ES-I3 (cell line): Measurements from ENCODE around the gene DEF6.
"Not testable (repeated sequence)": the region's sequence is repeated elsewhere in the genome, so short reads cannot be mapped to it uniquely, and the experiment has no call there.

Source experiments
- H3K36me3 ChIP-seq: 2 replicates; pipeline ENCODE4 v1.6.1; 2013; ENCODE audit warnings: mild to moderate bottlenecking, low read length, control low read depth, moderate library complexity; ENCODE audit not compliant: insufficient read depth
- H3K4me1 ChIP-seq: 2 replicates; pipeline ENCODE4 v1.6.1; 2013; ENCODE audit warnings: mild to moderate bottlenecking, control low read depth, low read length; ENCODE audit not compliant: insufficient read depth
- H3K9ac ChIP-seq: 2 replicates; pipeline ENCODE4 v1.6.1; 2013; ENCODE audit warnings: low read depth, mild to moderate bottlenecking, low read length, moderate library complexity
- H3K9me3 ChIP-seq: 2 replicates; pipeline ENCODE4 v1.6.1; 2013; ENCODE audit warnings: mild to moderate bottlenecking, low read length, moderate library complexity; ENCODE audit not compliant: control insufficient read depth, insufficient read depth

The DEF6 gene

GRCh38 chr6:35332074-35332887 is 34.7 kb downstream of the DEF6 start:
- H3K9ac ChIP-seq, H3K4me1 ChIP-seq, H3K36me3 ChIP-seq, H3K9me3 ChIP-seq: not testable (repeated sequence)

- Histone ChIP-seq H3K9ac (no peak overlapping the region), H3K36me3 (no peaks in the 10 kb centered on the region)
These were observed 43.9 kb downstream of the DEF6 start for GRCh38 chr6:35341557-35341956.

GRCh38 chr6:35342258-35343091 is 44.9 kb downstream of the DEF6 start, which contains the start of gene PPARD:
Gene PPARD (plus strand): TSS chr6:35342558. CDS start chr6:35411088, 68,530 bp downstream.
- H3K9ac ChIP-seq = peak within 1 kb of the TSS; percentile 68
- no peaks in the 10 kb centered on the region for H3K36me3 ChIP-seq
- no peaks in the 10 kb centered on the region for H3K9me3 ChIP-seq
- peaks cover 5% of the 10 kb centered on the region; the same call in 1 of the 2 replicates for H3K4me1 ChIP-seq

More at GRCh38 chr6:35341557-35341956, 43.9 kb downstream of the DEF6 start:
- Histone ChIP-seq H3K9me3 (no peaks in the 10 kb centered on the region), H3K4me1 (peaks cover 5% of the 10 kb centered on the region; the same call in 1 of the 2 replicates)

GRCh38 chr6:35343092-35343834 is 45.6 kb downstream of the DEF6 start:
- Histone ChIP-seq H3K9me3 (no peaks in the 10 kb centered on the region), H3K36me3 (no peaks in the 10 kb centered on the region), H3K4me1 (peaks cover 5% of the 10 kb centered on the region; the same call in 1 of the 2 replicates), H3K9ac (peak overlapping the region; percentile 68)

- peaks cover 5% of the 10 kb centered on the region; the same call in 1 of the 2 replicates for H3K4me1 ChIP-seq
- H3K9ac ChIP-seq = no peak overlapping the region; the same call in 1 of the 2 replicates
- H3K36me3 ChIP-seq = no peaks in the 10 kb centered on the region
- H3K9me3 ChIP-seq = no peaks in the 10 kb centered on the region
These were observed 46.4 kb downstream of the DEF6 start for GRCh38 chr6:35343835-35344550.

GRCh38 chr6:35351422-35351821 is 53.8 kb downstream of the DEF6 start:
- Histone ChIP-seq H3K9me3 (no peaks in the 10 kb centered on the region), H3K9ac (no peak overlapping the region), H3K4me1 (no peaks in the 10 kb centered on the region), H3K36me3 (no peaks in the 10 kb centered on the region; the same call in 1 of the 2 replicates)

GRCh38 chr6:35352735-35353134 is 55.1 kb downstream of the DEF6 start:
- Histone ChIP-seq H3K4me1 (no peaks in the 10 kb centered on the region), H3K9me3 (no peaks in the 10 kb centered on the region), H3K9ac (no peak overlapping the region), H3K36me3 (no peaks in the 10 kb centered on the region; the same call in 1 of the 2 replicates)

- Histone ChIP-seq H3K9ac (no peak overlapping the region), H3K4me1 (no peaks in the 10 kb centered on the region), H3K9me3 (no peaks in the 10 kb centered on the region), H3K36me3 (no peaks in the 10 kb centered on the region)
These were observed 56.9 kb downstream of the DEF6 start for GRCh38 chr6:35354361-35355135.

GRCh38 chr6:35356391-35356790 is 58.8 kb downstream of the DEF6 start:
- Histone ChIP-seq H3K9me3 (no peaks in the 10 kb centered on the region), H3K4me1 (peaks cover 13% of the 10 kb centered on the region), H3K9ac (no peak overlapping the region), H3K36me3 (no peaks in the 10 kb centered on the region)

- H3K9me3 ChIP-seq = no peaks in the 10 kb centered on the region
- H3K4me1 ChIP-seq = peaks cover 13% of the 10 kb centered on the region
- H3K9ac ChIP-seq = no peak overlapping the region
- H3K36me3 ChIP-seq = no peaks in the 10 kb centered on the region
These were observed 60.1 kb downstream of the DEF6 start for GRCh38 chr6:35357677-35358076.

- Histone ChIP-seq H3K36me3 (no peaks in the 10 kb centered on the region), H3K4me1 (peaks cover 13% of the 10 kb centered on the region), H3K9me3 (no peaks in the 10 kb centered on the region), H3K9ac (no peak overlapping the region)
These were observed 60.5 kb downstream of the DEF6 start for GRCh38 chr6:35358086-35358485.

GRCh38 chr6:35359346-35359743 is 61.7 kb downstream of the DEF6 start:
- H3K36me3 ChIP-seq = no peaks in the 10 kb centered on the region
- H3K9ac ChIP-seq = no peak overlapping the region
- H3K4me1 ChIP-seq = peaks cover 13% of the 10 kb centered on the region

GRCh38 chr6:35359744-35360348 is 62.2 kb downstream of the DEF6 start:
- peaks cover 13% of the 10 kb centered on the region for H3K4me1 ChIP-seq
- H3K36me3 ChIP-seq = no peaks in the 10 kb centered on the region

More at GRCh38 chr6:35359346-35359743, 61.7 kb downstream of the DEF6 start:
- no peaks in the 10 kb centered on the region for H3K9me3 ChIP-seq

More at GRCh38 chr6:35359744-35360348, 62.2 kb downstream of the DEF6 start:
- Histone ChIP-seq H3K9ac (no peak overlapping the region), H3K9me3 (no peaks in the 10 kb centered on the region)
